MM.1S (cell line): ENCODE results near the gene LMNTD1.

Source experiments
- DNase-seq: peaks from one replicate; pipeline ENCODE4 v3.0.0-alpha.2; 2015
- H2AFZ ChIP-seq: fragments of 300-600 bp; sonication (generic); 2 replicates; pipeline ENCODE4 v1.6.0; 2016; ENCODE audit warnings: antibody characterized with exemption, low read length
- H3F3A ChIP-seq: fragments of 300-600 bp; sonication (generic); 2 replicates; pipeline ENCODE4 v1.6.1; 2016; ENCODE audit warnings: mild to moderate bottlenecking, antibody characterized with exemption, low read length, moderate library complexity, mixed read lengths; ENCODE audit not compliant: insufficient read depth
- H3K27ac ChIP-seq: fragments of 300-600 bp; sonication (generic); 2 replicates; pipeline ENCODE4 v1.5.1; 2016; ENCODE audit warnings: mild to moderate bottlenecking, low read length
- H3K27me3 ChIP-seq: fragments of 300-600 bp; sonication (generic); replicated peaks from 2 replicates; pipeline ENCODE4 v1.6.0; 2016; ENCODE audit warnings: low read length; ENCODE audit not compliant: insufficient read depth
- H3K36me3 ChIP-seq: fragments of 300-600 bp; sonication (generic); replicated peaks from 2 replicates; pipeline ENCODE4 v1.6.1; 2016; ENCODE audit warnings: mild to moderate bottlenecking, low read length, mixed read lengths; ENCODE audit not compliant: insufficient read depth
- H3K4me1 ChIP-seq: fragments of 300-600 bp; sonication (generic); 2 replicates; pipeline ENCODE4 v1.6.1; 2016; ENCODE audit warnings: low read length, mixed read lengths
- H3K4me2 ChIP-seq: fragments of 300-600 bp; sonication (generic); 2 replicates; pipeline ENCODE4 v1.6.0; 2016; ENCODE audit warnings: low read depth, low read length
- H3K4me3 ChIP-seq: fragments of 300-600 bp; sonication (generic); 2 replicates; pipeline ENCODE4 v1.5.1; 2016; ENCODE audit warnings: low read length, mixed read lengths
- H3K79me2 ChIP-seq: fragments of 300-600 bp; sonication (generic); 2 replicates; pipeline ENCODE4 v1.6.1; 2016; ENCODE audit warnings: mixed run types, low read length, mixed read lengths
- H3K9ac ChIP-seq: fragments of 300-600 bp; sonication (generic); 2 replicates; pipeline ENCODE4 v1.6.1; 2016; ENCODE audit warnings: low read length, mixed read lengths
- H3K9me2 ChIP-seq: fragments of 300-600 bp; sonication (generic); replicated peaks from 2 replicates; pipeline ENCODE4 v1.6.1; 2016; ENCODE audit warnings: mild to moderate bottlenecking, low read length, mixed read lengths; ENCODE audit not compliant: insufficient read depth
- H3K9me3 ChIP-seq: fragments of 300-600 bp; sonication (generic); replicated peaks from 2 replicates; pipeline ENCODE4 v1.6.1; 2016; ENCODE audit warnings: mild to moderate bottlenecking, low read length, mixed read lengths; ENCODE audit not compliant: insufficient read depth
- H4K20me1 ChIP-seq: fragments of 300-600 bp; sonication (generic); 2 replicates; pipeline ENCODE4 v1.6.1; 2016; ENCODE audit warnings: mild to moderate bottlenecking, low read length, moderate library complexity, mixed read lengths; ENCODE audit not compliant: insufficient read depth
- CTCF ChIP-seq: fragments of 300-600 bp; sonication (generic); IDR thresholded peaks from 2 replicates; pipeline ENCODE4 v1.5.1; 2016; ENCODE audit warnings: antibody characterized with exemption, low read length, mixed read lengths
- EZH2 ChIP-seq: fragments of 300-600 bp; sonication (generic); optimal IDR thresholded peaks from 2 replicates; pipeline ENCODE3; 2017; ENCODE audit warnings: low read depth, mild to moderate bottlenecking, antibody characterized with exemption, low read length, mixed read lengths
- EZH2phosphoT487 ChIP-seq: fragments of 300-600 bp; sonication (generic); IDR thresholded peaks from 2 replicates; pipeline ENCODE4 v1.6.1; 2018; ENCODE audit warnings: antibody characterized with exemption, low read length

LMNTD1 gene

GRCh38 chr12:25578411-25579143 is 25.5 kb upstream of the LMNTD1 start:
- no peaks in the 10 kb centered on the region for H3K36me3 ChIP-seq
- no peaks in the 10 kb centered on the region for H3K9me3 ChIP-seq
- no peaks in the 10 kb centered on the region for H3K27me3 ChIP-seq
- H3K4me1 ChIP-seq = no peaks in the 10 kb centered on the region
- no peak overlapping the region for H3K4me2 ChIP-seq
- no peak overlapping the region for H2AFZ ChIP-seq
- no peak for DNase-seq
- H3K27ac ChIP-seq = no peak overlapping the region
- H3F3A ChIP-seq = no peaks in the 10 kb centered on the region
- no peak overlapping the region for H3K4me3 ChIP-seq
- no peak overlapping the region for H3K9ac ChIP-seq
- H3K9me2 ChIP-seq = no peaks in the 10 kb centered on the region
- H3K79me2 ChIP-seq = no peaks in the 10 kb centered on the region
- TF ChIP-seq EZH2 = no peak
- no peak for TF ChIP-seq CTCF
- TF ChIP-seq EZH2phosphoT487 = no peak
- no peaks in the 10 kb centered on the region for H4K20me1 ChIP-seq

GRCh38 chr12:25574761-25575160 is 21.7 kb upstream of the LMNTD1 start:
- Histone ChIP-seq H3K79me2 (no peaks in the 10 kb centered on the region), H3F3A (no peaks in the 10 kb centered on the region), H3K27me3 (no peaks in the 10 kb centered on the region), H2AFZ (no peak overlapping the region), H3K4me1 (no peaks in the 10 kb centered on the region), H3K4me3 (no peak overlapping the region), H3K27ac (no peak overlapping the region), H3K9me3 (no peaks in the 10 kb centered on the region), H3K36me3 (no peaks in the 10 kb centered on the region), H3K9ac (no peak overlapping the region), H3K4me2 (no peak overlapping the region), H4K20me1 (no peaks in the 10 kb centered on the region), H3K9me2 (no peaks in the 10 kb centered on the region)
- DNase-seq = no peak
- TF ChIP-seq EZH2 = no peak
- no peak for TF ChIP-seq CTCF
- no peak for TF ChIP-seq EZH2phosphoT487

GRCh38 chr12:25573346-25573745 is 20.3 kb upstream of the LMNTD1 start:
- Histone ChIP-seq H3K79me2 (no peaks in the 10 kb centered on the region), H3K27me3 (no peaks in the 10 kb centered on the region), H3K4me3 (no peak overlapping the region), H3K4me2 (no peak overlapping the region), H4K20me1 (no peaks in the 10 kb centered on the region), H3K9me3 (no peaks in the 10 kb centered on the region), H3K36me3 (no peaks in the 10 kb centered on the region), H3K9ac (no peak overlapping the region), H3K9me2 (no peaks in the 10 kb centered on the region), H2AFZ (no peak overlapping the region), H3F3A (no peaks in the 10 kb centered on the region), H3K27ac (no peak overlapping the region), H3K4me1 (no peaks in the 10 kb centered on the region)
- no peak for DNase-seq
- TF ChIP-seq CTCF (no peak), EZH2phosphoT487 (no peak), EZH2 (no peak)
